HG03064 (cell line): ENCODE results near the gene XPO4.
"Not testable (repeated sequence)": the region's sequence is repeated elsewhere in the genome, so short reads cannot be mapped to it uniquely, and the experiment has no call there.

ENCODE experiments used
- ATAC-seq: cut with Tn5 transposase; IDR thresholded peaks from one replicate; pipeline ENCODE4 v1.9.1; 2021; ENCODE audit warnings: low read depth; ENCODE audit not compliant: unreplicated experiment

XPO4 gene

DNA sequence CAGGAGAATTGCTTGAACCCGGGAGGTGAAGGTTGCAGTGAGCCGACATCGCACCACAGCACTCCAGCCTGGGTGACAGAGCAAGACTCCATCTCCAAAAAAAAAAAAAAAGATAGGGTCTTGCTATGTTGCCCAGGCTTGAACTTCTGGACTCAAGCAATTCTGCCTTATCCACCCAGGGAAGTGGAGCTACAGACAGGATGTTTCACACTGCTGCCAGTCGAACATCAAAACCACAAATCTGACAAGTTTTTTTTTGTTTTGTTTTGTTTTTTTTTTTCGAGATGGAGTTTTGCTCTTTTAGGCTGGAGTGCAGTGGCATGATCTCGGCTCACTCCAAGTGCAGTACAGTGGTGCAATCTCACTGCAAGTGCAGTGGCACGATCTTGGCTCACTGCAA is 10.8 kb downstream of the XPO4 start:
- ATAC-seq: no peak

GRCh38 chr13:20891034-20891433 is 11.5 kb downstream of the XPO4 start:
- ATAC-seq: no peak

- not testable (repeated sequence) for ATAC-seq
These were observed 12.0 kb downstream of the XPO4 start for GRCh38 chr13:20890540-20890939.

DNA sequence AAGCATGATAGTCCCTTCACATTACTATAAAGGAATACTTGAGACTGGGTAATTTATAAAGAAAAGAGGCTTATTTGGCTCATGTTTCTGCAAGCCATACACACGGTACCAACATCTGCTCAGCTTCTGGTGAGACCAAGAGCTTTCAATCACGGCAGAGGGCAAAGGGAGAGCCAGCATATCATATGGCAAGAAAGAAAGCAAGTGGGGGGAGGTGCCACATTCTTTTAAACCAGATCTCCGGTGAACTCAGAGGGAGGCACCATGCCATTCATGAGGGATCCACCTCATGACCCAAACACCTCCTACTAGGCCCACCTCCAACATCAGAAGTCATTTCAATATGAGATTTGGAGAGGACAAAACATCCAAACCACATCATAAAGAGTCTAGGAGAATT is 20.3 kb downstream of the XPO4 start:
- no peak for ATAC-seq

DNA sequence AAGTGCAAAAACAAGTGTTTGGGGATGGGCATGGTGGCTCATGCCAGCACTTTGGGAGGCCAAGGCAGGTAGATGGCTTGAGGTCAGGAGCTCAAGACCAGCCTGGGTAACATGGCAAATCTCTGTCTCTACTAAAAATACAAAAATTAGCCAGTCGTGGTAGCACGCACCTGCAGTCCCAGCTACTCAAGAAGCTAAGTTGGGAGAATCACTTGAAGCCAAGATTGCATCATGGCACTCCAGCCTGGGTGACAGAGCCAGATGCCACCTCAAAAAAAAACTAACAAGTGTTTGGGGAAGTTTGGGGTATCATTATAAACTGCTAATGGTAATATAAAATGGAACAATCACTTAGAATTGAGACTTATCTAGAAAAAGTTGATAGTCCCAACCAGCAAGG is 24.6 kb downstream of the XPO4 start:
- ATAC-seq: no peak

- ATAC-seq: not testable (repeated sequence)
These were observed 25.7 kb downstream of the XPO4 start for GRCh38 chr13:20876802-20877201.

GRCh38 chr13:20874439-20874838 is 28.1 kb downstream of the XPO4 start:
- not testable (repeated sequence) for ATAC-seq

DNA sequence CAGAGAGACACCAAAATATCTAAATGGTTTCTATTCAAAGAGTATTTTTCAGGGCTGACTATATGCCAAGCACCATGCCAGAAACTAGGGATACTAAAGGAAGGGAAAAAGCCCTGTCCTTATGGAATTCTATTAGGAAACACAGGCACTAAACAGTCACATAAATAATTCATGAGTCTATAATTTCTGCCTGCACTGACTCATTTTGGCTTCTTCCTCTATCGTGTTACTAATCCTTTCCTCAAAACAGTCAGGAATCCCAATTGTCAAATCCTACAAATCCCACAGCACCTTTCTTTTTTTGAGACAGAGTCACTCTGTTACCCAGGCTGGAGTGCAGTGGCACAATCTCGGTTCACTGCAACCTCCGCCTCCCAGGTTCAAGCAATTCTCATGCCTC is 29.2 kb downstream of the XPO4 start:
- ATAC-seq: no peak

DNA sequence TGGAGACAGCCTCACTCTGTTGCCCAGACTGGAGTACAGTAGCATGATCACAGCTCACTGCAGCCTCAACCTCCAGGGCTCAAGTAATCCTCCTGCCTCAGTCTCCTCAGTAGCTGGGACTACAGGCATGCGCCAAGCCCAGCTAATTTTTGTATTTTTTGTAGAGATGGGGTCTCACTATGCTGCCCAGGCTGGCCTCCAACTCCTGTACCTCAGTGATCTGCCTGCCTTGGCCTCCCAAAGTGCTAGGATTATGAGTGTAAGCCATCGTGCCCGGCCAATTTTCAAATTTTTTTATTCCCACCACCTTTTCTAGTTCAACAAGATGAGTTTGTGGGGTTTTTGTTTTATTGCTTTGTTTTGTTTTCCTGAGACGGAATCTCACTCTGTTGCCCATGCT is 31.7 kb downstream of the XPO4 start:
- no peak for ATAC-seq

DNA sequence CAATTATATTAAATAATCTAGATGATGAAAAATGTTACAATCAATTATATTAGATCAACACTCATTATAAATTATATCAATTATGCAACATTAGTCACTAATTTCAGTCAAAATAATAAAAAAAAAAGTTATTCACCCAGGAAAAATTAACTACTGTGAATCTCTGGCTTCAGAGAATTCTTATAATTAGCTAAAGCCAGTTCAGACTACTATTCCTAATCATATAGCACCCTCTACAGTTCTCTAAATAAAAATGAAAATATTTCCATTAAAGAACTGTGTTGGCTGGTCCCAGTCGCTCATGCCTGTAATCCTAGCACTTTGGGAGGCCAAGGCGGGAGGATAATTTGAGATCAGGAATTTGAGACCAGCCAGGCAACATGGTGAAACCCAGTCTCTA is 33.0 kb downstream of the XPO4 start:
- ATAC-seq: no peak

DNA sequence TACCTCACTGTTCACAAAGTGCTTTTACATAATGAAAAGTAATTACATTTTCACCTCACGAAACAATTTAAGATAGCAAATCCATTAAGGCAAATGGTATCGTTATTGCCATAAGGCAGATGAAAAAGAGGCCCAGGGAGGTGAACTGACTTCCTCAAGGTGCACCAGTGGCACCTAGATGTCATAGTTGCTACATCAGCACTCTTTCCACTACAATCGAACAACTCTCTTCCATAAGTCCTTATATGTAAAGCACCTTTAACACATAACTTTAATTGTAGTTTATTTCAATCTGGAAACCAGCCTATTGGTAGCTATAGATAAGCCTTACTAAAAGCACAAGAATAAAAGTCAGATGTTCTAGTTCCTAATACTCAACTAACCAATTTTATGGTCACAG is 35.1 kb downstream of the XPO4 start:
- no peak for ATAC-seq

GRCh38 chr13:20861666-20862065 is 40.9 kb downstream of the XPO4 start:
- not testable (repeated sequence) for ATAC-seq

DNA sequence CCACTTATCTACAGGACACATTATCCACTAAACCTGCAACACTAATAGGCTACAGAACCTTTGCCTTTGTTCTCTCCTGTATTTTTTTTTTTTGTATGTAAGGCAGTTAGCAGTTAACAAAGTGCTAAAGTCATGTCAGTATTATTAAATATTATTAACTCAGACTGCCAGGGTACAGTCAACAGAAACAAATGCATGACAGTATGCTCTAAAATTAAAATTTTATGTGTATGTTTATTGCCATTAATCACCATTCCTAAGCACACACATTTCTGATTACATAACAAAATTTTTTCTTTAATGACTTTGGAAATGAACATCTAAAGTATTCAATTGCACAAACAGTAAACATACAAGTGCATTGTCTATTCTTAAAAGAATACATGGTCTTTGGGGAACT is 41.7 kb downstream of the XPO4 start:
- ATAC-seq: no peak

DNA sequence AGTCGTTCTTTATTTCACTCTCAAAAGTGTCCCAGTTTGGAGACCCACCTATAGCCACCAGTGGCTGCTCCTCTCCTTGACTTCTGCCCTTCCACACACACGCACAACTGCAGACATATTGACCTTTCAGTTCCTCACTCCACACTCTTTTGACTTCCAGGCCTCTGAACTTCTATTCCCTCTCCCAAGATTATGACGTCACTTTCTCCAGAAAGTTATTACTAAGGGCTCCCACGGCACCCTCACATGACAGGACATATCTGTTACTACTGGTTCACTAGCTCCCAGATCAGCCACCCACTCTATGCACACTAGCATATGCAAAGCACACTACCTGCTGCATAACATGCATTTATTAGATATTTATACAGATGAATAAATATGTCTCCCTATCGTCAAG is 45.9 kb downstream of the XPO4 start:
- ATAC-seq: no peak

DNA sequence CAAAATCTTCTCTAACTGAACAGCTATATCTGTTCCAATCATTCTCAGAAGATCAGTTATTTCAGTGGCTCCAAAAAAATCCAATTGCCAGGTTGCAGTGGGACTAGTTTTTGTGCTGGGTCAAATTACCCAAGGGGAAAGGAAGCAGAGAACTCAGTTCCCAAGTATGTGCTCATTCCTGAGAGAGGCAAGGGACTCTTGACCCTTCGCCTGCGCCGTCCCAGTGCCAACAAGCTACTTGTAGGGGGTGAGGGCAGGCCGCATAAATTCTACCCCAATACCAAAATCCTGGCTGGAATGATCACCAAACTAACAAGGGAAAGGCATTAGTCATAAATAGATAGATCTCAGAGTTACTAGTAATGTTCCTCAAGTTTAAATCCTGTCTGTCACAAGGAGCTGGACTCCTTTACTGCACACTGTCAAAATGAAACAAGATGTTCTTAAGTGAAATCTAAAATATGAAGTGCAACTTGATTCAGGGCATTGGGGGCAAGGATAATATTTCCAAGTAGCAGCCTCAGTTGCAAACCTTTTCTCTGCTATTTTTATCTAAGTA is 50.6 kb downstream of the XPO4 start:
- ATAC-seq: no peak

DNA sequence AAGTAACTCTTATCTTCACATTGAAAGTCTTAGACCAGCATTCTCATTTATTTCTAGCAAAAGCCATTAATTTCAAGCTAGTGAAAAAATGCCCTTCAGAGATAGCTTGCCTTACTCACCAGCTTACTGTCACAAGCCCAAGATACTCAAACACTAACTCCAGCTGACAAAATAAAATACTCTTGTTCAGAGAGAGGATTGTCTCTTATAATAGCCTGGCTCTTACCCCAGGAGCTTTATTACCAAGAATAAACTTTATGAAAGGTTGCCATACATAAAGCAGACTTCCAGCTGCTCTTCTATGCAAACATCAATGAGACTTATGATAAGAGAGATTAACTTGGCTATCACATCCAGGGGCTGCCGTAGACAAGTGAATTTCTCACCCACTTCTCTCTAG is 53.6 kb downstream of the XPO4 start:
- ATAC-seq: no peak

DNA sequence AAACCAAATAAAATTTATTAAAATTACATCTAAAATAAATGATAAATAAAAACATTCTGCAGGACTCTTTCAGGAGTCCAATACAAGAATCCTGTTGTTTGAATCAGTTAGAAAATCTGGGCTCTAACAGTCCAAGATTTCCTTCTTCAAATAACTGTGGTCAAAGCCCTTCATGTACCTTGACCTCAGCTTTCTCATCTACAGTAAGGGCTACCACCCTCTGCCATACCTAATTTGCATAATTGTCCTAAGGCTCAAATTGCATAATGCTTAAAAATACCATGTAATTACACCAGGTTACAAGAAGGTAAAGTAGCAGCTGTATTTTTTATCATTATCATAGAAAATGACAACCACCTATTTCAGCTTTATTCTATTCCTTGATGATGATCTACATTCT is 54.3 kb downstream of the XPO4 start:
- no peak for ATAC-seq

DNA sequence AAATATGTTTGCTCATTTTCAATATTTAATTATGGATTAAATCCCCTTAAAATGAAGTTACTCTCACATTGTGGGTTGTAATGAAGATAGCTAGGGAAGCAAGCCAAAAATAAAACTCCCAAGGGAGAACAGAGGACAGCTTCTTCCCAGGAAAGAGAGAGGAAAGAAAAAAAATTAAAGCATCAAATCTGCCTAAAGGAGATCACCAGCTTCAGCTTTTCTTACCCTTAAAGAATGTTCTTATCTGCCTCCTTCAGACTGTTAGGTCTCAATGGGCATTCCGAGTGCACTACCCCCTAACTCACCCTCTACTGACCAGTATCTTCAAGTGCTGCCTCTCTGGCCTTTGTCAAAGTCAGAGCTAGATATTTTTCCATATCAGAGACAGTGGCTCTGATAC is 55.2 kb downstream of the XPO4 start:
- ATAC-seq: no peak

- no peak for ATAC-seq
These were observed 59.4 kb downstream of the XPO4 start for GRCh38 chr13:20843166-20843565.

GRCh38 chr13:20840568-20840967 is 62.0 kb downstream of the XPO4 start:
- ATAC-seq: no peak

GRCh38 chr13:20833900-20834679 is 68.5 kb downstream of the XPO4 start:
- no peak for ATAC-seq

DNA sequence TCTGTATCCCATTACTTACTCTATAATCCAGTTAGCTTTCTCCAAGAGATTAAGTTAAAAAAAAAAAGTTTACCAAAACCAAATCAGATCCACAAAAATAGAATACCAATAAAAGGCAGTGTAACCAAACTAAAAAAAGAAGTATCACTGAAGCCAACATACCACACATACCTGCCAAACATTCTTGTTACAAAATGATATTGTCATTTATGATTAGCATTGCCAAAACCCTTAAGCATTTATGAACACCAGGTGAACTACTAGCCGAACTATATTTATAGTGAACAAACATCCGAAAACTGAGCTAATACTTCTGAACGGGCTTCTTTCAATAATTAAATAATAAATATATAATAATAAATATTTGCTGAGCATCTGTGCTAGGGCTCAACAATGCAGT is 69.7 kb downstream of the XPO4 start:
- no peak for ATAC-seq

DNA sequence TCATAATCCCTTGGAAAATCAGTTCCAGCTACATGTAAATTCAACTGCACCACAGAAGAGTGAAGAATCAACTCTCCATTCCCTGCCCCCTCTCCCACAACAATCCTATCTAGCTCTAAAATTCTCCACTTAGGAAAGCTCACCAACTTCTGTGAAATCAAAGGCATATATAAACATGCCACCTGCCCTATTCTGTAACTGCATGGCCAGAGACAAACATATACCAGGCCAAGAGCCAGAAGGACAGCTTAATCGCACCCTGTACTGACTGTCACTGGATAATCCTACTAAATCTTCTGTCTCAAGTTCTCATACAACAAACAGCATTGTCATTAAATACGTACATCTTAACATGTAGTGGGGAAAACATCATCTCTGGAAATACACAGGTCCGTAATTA is 70.6 kb downstream of the XPO4 start:
- ATAC-seq: no peak
